DOHH2 (cell line): Measurements from ENCODE around the gene BMP8A.

ENCODE experiments used
- EZH2phosphoT487 ChIP-seq: fragments of 200-600 bp; sonication (generic); IDR thresholded peaks from 2 replicates; pipeline ENCODE4 v1.6.1; 2017; ENCODE audit warnings: borderline replicate concordance, mild to moderate bottlenecking, antibody characterized with exemption, low read length, moderate library complexity, mixed read lengths
- TF ChIP-seq, protein P1 (sequence below): fragments of 200-600 bp; sonication (generic); IDR thresholded peaks from one replicate; pipeline ENCODE4 v1.5.1; 2014; ENCODE audit warnings: antibody characterized with exemption, mild to moderate bottlenecking, low read depth, low read length; ENCODE audit not compliant: poor library complexity, severe bottlenecking

- TF ChIP-seq, protein P1, sequence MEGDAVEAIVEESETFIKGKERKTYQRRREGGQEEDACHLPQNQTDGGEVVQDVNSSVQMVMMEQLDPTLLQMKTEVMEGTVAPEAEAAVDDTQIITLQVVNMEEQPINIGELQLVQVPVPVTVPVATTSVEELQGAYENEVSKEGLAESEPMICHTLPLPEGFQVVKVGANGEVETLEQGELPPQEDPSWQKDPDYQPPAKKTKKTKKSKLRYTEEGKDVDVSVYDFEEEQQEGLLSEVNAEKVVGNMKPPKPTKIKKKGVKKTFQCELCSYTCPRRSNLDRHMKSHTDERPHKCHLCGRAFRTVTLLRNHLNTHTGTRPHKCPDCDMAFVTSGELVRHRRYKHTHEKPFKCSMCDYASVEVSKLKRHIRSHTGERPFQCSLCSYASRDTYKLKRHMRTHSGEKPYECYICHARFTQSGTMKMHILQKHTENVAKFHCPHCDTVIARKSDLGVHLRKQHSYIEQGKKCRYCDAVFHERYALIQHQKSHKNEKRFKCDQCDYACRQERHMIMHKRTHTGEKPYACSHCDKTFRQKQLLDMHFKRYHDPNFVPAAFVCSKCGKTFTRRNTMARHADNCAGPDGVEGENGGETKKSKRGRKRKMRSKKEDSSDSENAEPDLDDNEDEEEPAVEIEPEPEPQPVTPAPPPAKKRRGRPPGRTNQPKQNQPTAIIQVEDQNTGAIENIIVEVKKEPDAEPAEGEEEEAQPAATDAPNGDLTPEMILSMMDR = no peak
- TF ChIP-seq EZH2phosphoT487 = no peak
These were observed 36.6 kb downstream of the BMP8A start for GRCh38 chr1:39528082-39528481.
